Activated effector memory CD4-positive, alpha-beta T cell treated with anti-CD3 and anti-CD28 coated beads, Interleukin-2, amount 50 U/mL, for 16 hours (primary cell): Measurements from ENCODE around the gene MGMT.
A peak's percentile ranks its signal among the peaks of the same experiment; 100 is the strongest.

Experiments used
- DNase-seq: peaks from one replicate; pipeline ENCODE4 v3.0.0-alpha.2; 2020

Gene MGMT

GRCh38 chr10:129766611-129767550 lies 299.8 kb downstream of the MGMT start:
- DNase-seq = peak; percentile 50

- DNase-seq = peak; percentile 22
Observed at GRCh38 chr10:129767751-129768150, 300.7 kb downstream of the MGMT start.

- peak; percentile 54 for DNase-seq
Observed at GRCh38 chr10:129768437-129769355, 301.7 kb downstream of the MGMT start.

- DNase-seq = peak; percentile 25
Observed at GRCh38 chr10:129769381-129770116, 302.5 kb downstream of the MGMT start.

GRCh38 chr10:129770286-129770685 lies 303.2 kb downstream of the MGMT start:
- peak; percentile 31 for DNase-seq

- DNase-seq = peak; percentile 53
Observed at GRCh38 chr10:129771024-129771423, 304.0 kb downstream of the MGMT start.

- peak; percentile 37 for DNase-seq
Observed at GRCh38 chr10:129771576-129771975, 304.5 kb downstream of the MGMT start.

GRCh38 chr10:129771991-129772431 lies 305.0 kb downstream of the MGMT start:
- DNase-seq = peak; percentile 46

- DNase-seq = peak; percentile 16
Observed at GRCh38 chr10:129772468-129773358, 305.7 kb downstream of the MGMT start.

- peak; percentile 54 for DNase-seq
Observed at GRCh38 chr10:129773359-129773990, 306.4 kb downstream of the MGMT start.

- DNase-seq = peak; percentile 60
Observed at GRCh38 chr10:129774082-129774735, 307.2 kb downstream of the MGMT start.

- peak; percentile 59 for DNase-seq
Observed at GRCh38 chr10:129774736-129775401, 307.8 kb downstream of the MGMT start.

GRCh38 chr10:129775681-129776080 lies 308.6 kb downstream of the MGMT start:
- DNase-seq = peak; percentile 58

GRCh38 chr10:129777687-129778086 lies 310.6 kb downstream of the MGMT start:
- peak; percentile 43 for DNase-seq

- peak; percentile 57 for DNase-seq
Observed at GRCh38 chr10:129778571-129778970, 311.5 kb downstream of the MGMT start.

GRCh38 chr10:129779126-129780111 lies 312.4 kb downstream of the MGMT start:
- DNase-seq = peak; percentile 58

- peak; percentile 21 for DNase-seq
Observed at GRCh38 chr10:129780198-129780597, 313.2 kb downstream of the MGMT start.
